HepG2 (cell line): ENCODE data around the gene KAZALD1. TPM values are rescaled to one million over a fixed set of nuclear protein-coding genes. Genes with fewer than 3 reads are reported as not detected.

Source experiments
- AGO2 ChIP-seq: fragments of 200-400 bp; formaldehyde crosslinking; optimal IDR thresholded peaks from 2 replicates; pipeline ENCODE3; 2017; ENCODE audit warnings: mild to moderate bottlenecking, low read depth, low read length, moderate library complexity
- CBX1 ChIP-seq: IDR thresholded peaks from one replicate; pipeline ENCODE4 v1.6.1; 2016; ENCODE audit warnings: antibody characterized with exemption, low read depth
- FOXK2 ChIP-seq: fragments of 450-650 bp; IDR thresholded peaks from 2 replicates; pipeline ENCODE4 v1.6.1; 2016
- GABPB1 ChIP-seq: IDR thresholded peaks from 2 replicates; pipeline ENCODE4 v1.6.1; 2016; ENCODE audit warnings: mild to moderate bottlenecking, missing genetic modification reagents, moderate library complexity, missing compliant biosample characterization
- ISL2 ChIP-seq: sonication (generic); formaldehyde crosslinking; IDR thresholded peaks from 2 replicates; pipeline ENCODE4 v1.5.0; 2020; ENCODE audit warnings: missing genetic modification reagents
- KDM5B ChIP-seq: sonication (generic); formaldehyde crosslinking; IDR thresholded peaks from 2 replicates; pipeline ENCODE4 v1.4.0; 2020; ENCODE audit warnings: missing genetic modification reagents, mild to moderate bottlenecking, borderline replicate concordance
- NFIB ChIP-seq: sonication (generic); formaldehyde crosslinking; IDR thresholded peaks from 2 replicates; pipeline ENCODE4 v1.9.0; 2021; ENCODE audit warnings: missing genetic modification reagents, mild to moderate bottlenecking, borderline replicate concordance
- NR2F1 ChIP-seq, 2 experiments: fragments of 450-650 bp in 1 of 2; formaldehyde crosslinking in 1 of 2; IDR thresholded peaks; 2 replicates each; pipeline versions ENCODE4 v1.5.0 to v1.6.1; 2016 to 2020; ENCODE audit warnings: mild to moderate bottlenecking in 1 of 2, missing compliant biosample characterization in 1 of 2, missing genetic modification reagents in 1 of 2, moderate library complexity in 1 of 2
- PCBP1 ChIP-seq: fragments of 200-400 bp; formaldehyde crosslinking; IDR thresholded peaks from 2 replicates; pipeline ENCODE4 v1.6.1; 2017; ENCODE audit warnings: mild to moderate bottlenecking, low read depth, low read length, borderline replicate concordance
- PRPF4 ChIP-seq: fragments of 200-400 bp; formaldehyde crosslinking; IDR thresholded peaks from 2 replicates; pipeline ENCODE4 v1.6.1; 2016; ENCODE audit warnings: low read length, low read depth; ENCODE audit not compliant: poor library complexity, severe bottlenecking
- RAD21 ChIP-seq: fragments of 450-650 bp; formaldehyde crosslinking; IDR thresholded peaks from 2 replicates; pipeline ENCODE4 v1.5.0; 2020; ENCODE audit warnings: mild to moderate bottlenecking
- SALL1 ChIP-seq: sonication (generic); formaldehyde crosslinking; IDR thresholded peaks from 2 replicates; pipeline ENCODE4 v1.8.0; 2022; ENCODE audit warnings: mild to moderate bottlenecking, missing genetic modification reagents
- SCMH1 ChIP-seq: sonication (generic); formaldehyde crosslinking; IDR thresholded peaks from 2 replicates; pipeline ENCODE4 v1.9.0; 2021; ENCODE audit warnings: missing genetic modification reagents, mild to moderate bottlenecking, borderline replicate concordance
- SP1 ChIP-seq, 2 experiments: fragments of 450-650 bp in 1 of 2; sonication (generic) in 1 of 2; formaldehyde crosslinking in 1 of 2; IDR thresholded peaks; 2 replicates each; pipeline versions ENCODE4 v1.4.0 to v1.6.1; 2016 to 2020; ENCODE audit warnings: missing genetic modification reagents in 1 of 2
- SRY ChIP-seq: sonication (generic); formaldehyde crosslinking; IDR thresholded peaks from 2 replicates; pipeline ENCODE4 v1.8.0; 2022; ENCODE audit warnings: mild to moderate bottlenecking, missing genetic modification reagents
- TMF1 ChIP-seq: sonication (generic); formaldehyde crosslinking; IDR thresholded peaks from 2 replicates; pipeline ENCODE4 v1.8.1; 2022; ENCODE audit warnings: low read depth, missing genetic modification reagents
- WIZ ChIP-seq: sonication (generic); formaldehyde crosslinking; IDR thresholded peaks from 2 replicates; pipeline ENCODE4 v1.5.1; 2020; ENCODE audit warnings: mild to moderate bottlenecking, missing genetic modification reagents
- ZBTB21 ChIP-seq: sonication (generic); formaldehyde crosslinking; IDR thresholded peaks from 2 replicates; pipeline ENCODE4 v1.4.0; 2020; ENCODE audit warnings: missing genetic modification reagents
- ZNF207 ChIP-seq: fragments of 450-650 bp; IDR thresholded peaks from 2 replicates; pipeline ENCODE4 v1.6.1; 2016; ENCODE audit warnings: antibody characterized with exemption, borderline replicate concordance
- ZNF232 ChIP-seq: sonication (generic); formaldehyde crosslinking; IDR thresholded peaks from 2 replicates; pipeline ENCODE4 v1.4.0; 2020; ENCODE audit warnings: missing genetic modification reagents, borderline replicate concordance
- ZNF256 ChIP-seq: sonication (generic); formaldehyde crosslinking; conservative IDR thresholded peaks from 2 replicates; pipeline ENCODE4 v1.4.0; 2020; ENCODE audit warnings: missing genetic modification reagents
- ZNF354B ChIP-seq: sonication (generic); formaldehyde crosslinking; IDR thresholded peaks from 2 replicates; pipeline ENCODE4 v1.8.0; 2022; ENCODE audit warnings: mild to moderate bottlenecking, missing genetic modification reagents
- ZNF501 ChIP-seq: sonication (generic); formaldehyde crosslinking; IDR thresholded peaks from 2 replicates; pipeline ENCODE4 v1.5.1; 2020; ENCODE audit warnings: mild to moderate bottlenecking, moderate library complexity, missing genetic modification reagents
- ZNF569 ChIP-seq: sonication (generic); formaldehyde crosslinking; IDR thresholded peaks from 2 replicates; pipeline ENCODE4 v1.5.0; 2020; ENCODE audit warnings: mild to moderate bottlenecking, missing genetic modification reagents, moderate library complexity, borderline replicate concordance
- ZNF782 ChIP-seq: sonication (generic); formaldehyde crosslinking; IDR thresholded peaks from 2 replicates; pipeline ENCODE4 v1.4.0; 2020; ENCODE audit warnings: missing genetic modification reagents, mild to moderate bottlenecking, borderline replicate concordance
- polyA plus RNA-seq, 8 experiments: library from polyadenylated mRNA; depleted of rRNA in 3 of 8; stranded (reverse) in 7 of 8; unstranded in 1 of 8; fragments of >200 nt; fragmentation: Illumina TruSeq in 4 of 8; extraction: Trizol in 4 of 8; gene quantifications; 2 replicates each; pipeline versions ENCODE4 v1.2.1 to v1.2.3, GENCODE V29; 2011 to 2016; ENCODE audit warnings: low read depth in 4 of 8, missing spikeins in 1 of 8, mixed read lengths in 1 of 8; ENCODE audit not compliant: insufficient read depth in 1 of 8
- total RNA-seq, 5 experiments: library from RNA; depleted of rRNA; stranded (reverse); fragments of >200 nt; fragmentation: Illumina TruSeq; extraction: Trizol; gene quantifications; 2 replicates each; pipeline ENCODE4 v1.2.3, GENCODE V29; 2016; ENCODE audit warnings: low read depth in 1 of 5
- TF ChIP-seq, protein P1 (sequence below): sonication (generic); formaldehyde crosslinking; IDR thresholded peaks from 2 replicates; pipeline ENCODE4 v1.8.0; 2022; ENCODE audit warnings: mild to moderate bottlenecking, missing genetic modification reagents; ENCODE audit not compliant: insufficient replicate concordance
- TF ChIP-seq, protein P2 (sequence below): sonication (generic); formaldehyde crosslinking; IDR thresholded peaks from 2 replicates; pipeline ENCODE4 v1.4.0; 2020; ENCODE audit warnings: mild to moderate bottlenecking, missing genetic modification reagents
- TF ChIP-seq, protein P3 (sequence below): sonication (generic); formaldehyde crosslinking; IDR thresholded peaks from 2 replicates; pipeline ENCODE4 v1.4.0; 2020; ENCODE audit warnings: missing genetic modification reagents

The KAZALD1 gene
- total and polyA plus RNA-seq, 2 of the 13 experiments (the other 11 are each of a cell fraction or from before 2014, with no cell fraction given): 16.7 to 27.7 TPM

DNA sequence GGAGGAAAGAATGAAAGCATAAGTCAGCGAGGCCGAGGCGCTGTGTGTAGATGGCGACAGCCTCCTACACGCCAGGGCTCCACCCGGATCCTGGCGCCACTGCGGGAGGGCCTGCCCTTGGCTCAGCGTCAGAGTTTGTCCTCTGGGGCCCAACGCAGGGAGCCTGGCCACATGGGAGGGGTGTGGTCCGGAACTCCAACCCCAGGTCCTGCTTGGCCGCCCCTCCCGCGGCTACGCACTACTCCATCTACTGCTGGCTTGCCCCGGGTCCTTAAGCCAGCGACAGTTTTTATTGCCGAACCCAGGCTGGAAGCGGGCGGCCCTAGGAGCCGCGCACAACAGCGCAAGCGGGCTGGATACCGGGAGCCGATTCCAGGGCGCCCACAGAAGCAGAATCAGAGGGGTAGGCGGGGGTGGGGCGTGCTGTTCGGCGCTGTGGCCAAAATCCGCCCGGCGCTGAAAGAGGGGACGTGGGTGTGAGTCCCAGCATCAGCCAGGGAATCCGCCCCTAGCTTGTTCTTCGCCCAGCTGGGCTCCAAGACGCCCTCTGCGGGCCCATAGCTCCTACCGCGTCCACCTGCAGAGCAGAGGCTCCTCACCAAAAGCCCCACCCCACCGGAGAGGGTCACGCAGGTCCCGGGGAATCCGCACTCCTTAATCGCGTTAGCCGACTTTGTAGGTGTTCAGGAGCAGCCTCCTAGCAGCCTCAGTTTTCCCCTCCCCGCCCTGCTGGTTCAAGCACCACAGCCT, 4.5 kb downstream of the KAZALD1 start (continued):
- TF ChIP-seq, protein P1, sequence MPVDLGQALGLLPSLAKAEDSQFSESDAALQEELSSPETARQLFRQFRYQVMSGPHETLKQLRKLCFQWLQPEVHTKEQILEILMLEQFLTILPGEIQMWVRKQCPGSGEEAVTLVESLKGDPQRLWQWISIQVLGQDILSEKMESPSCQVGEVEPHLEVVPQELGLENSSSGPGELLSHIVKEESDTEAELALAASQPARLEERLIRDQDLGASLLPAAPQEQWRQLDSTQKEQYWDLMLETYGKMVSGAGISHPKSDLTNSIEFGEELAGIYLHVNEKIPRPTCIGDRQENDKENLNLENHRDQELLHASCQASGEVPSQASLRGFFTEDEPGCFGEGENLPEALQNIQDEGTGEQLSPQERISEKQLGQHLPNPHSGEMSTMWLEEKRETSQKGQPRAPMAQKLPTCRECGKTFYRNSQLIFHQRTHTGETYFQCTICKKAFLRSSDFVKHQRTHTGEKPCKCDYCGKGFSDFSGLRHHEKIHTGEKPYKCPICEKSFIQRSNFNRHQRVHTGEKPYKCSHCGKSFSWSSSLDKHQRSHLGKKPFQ (CRISPR knock-in tag): peak; percentile 79
- TF ChIP-seq, protein P2, sequence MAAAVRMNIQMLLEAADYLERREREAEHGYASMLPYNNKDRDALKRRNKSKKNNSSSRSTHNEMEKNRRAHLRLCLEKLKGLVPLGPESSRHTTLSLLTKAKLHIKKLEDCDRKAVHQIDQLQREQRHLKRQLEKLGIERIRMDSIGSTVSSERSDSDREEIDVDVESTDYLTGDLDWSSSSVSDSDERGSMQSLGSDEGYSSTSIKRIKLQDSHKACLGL (CRISPR knock-in tag): peak; percentile 65; the same call in 1 of the 2 replicates
- TF ChIP-seq ZNF207 (no peak), PCBP1 (peak; percentile 42; the same call in 1 of the 2 replicates), SRY (CRISPR knock-in tag) (peak; percentile 77), TMF1 (CRISPR knock-in tag) (peak; percentile 31; the same call in 1 of the 2 replicates), ZNF501 (CRISPR knock-in tag) (no peak), RAD21 (CRISPR knock-in tag) (peak; percentile 47), ZNF782 (no peak; the same call in 1 of the 2 replicates), NFIB (CRISPR knock-in tag) (no peak), ZNF232 (CRISPR knock-in tag) (no peak), FOXK2 (no peak), KDM5B (CRISPR knock-in tag) (peak; percentile 76; the same call in 1 of the 2 replicates), AGO2 (peak; percentile 99), GABPB1 (CRISPR knock-in tag) (peak; percentile 80), WIZ (CRISPR knock-in tag) (0 out of 2 replicates have a peak, but pooled peaks have one; percentile 15), ZNF256 (CRISPR knock-in tag) (no peak), SP1 (IDR thresholded peaks at IDR 0.05) (no peak), SP1 (CRISPR knock-in tag; IDR thresholded peaks at IDR 0.05) (peak; percentile 59), SALL1 (CRISPR knock-in tag) (peak; percentile 77), CBX1 (peak; percentile 25), ZNF354B (CRISPR knock-in tag) (0 out of 2 replicates have a peak, but pooled peaks have one; percentile 12), SCMH1 (CRISPR knock-in tag) (no peak), NR2F1 (CRISPR knock-in tag; IDR thresholded peaks at IDR 0.05) (no peak), ZBTB21 (CRISPR knock-in tag) (0 out of 2 replicates have a peak, but pooled peaks have one; percentile 24), ISL2 (CRISPR knock-in tag) (peak; percentile 19; the same call in 1 of the 2 replicates), PRPF4 (no peak), ZNF569 (CRISPR knock-in tag) (no peak)
- TF ChIP-seq, protein P3, sequence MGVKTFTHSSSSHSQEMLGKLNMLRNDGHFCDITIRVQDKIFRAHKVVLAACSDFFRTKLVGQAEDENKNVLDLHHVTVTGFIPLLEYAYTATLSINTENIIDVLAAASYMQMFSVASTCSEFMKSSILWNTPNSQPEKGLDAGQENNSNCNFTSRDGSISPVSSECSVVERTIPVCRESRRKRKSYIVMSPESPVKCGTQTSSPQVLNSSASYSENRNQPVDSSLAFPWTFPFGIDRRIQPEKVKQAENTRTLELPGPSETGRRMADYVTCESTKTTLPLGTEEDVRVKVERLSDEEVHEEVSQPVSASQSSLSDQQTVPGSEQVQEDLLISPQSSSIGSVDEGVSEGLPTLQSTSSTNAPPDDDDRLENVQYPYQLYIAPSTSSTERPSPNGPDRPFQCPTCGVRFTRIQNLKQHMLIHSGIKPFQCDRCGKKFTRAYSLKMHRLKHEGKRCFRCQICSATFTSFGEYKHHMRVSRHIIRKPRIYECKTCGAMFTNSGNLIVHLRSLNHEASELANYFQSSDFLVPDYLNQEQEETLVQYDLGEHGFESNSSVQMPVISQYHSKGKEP (CRISPR knock-in tag): peak; percentile 30; the same call in 1 of the 2 replicates
